ENCODE data around the gene DRD1. TPM values are rescaled to one million over a fixed set of nuclear protein-coding genes. Genes with fewer than 3 reads are reported as not detected.
A peak's percentile ranks its signal among the peaks of the same experiment; 100 is the strongest.

DRD1 gene
- 1 to 10 TPM; 1.6 to 2.3 TPM for total RNA-seq
- polyA plus RNA-seq (ENCODE audit: insufficient read length in 2 of 2): 1 to 10 TPM; 2.3 to 4.3 TPM
- long read RNA-seq, donor 1, full-length matches to known transcripts: 1 of 1 reads
- long read RNA-seq, donor 1, partial matches to known transcripts: 0 of 1 reads
- long read RNA-seq, donor 1, other reads (novel, unspliced or antisense): 0 of 1 reads
- long read RNA-seq, donor 2: 0 reads
- long read RNA-seq, donor 3, full-length matches to known transcripts: 1 of 1 reads
- long read RNA-seq, donor 3, partial matches to known transcripts: 0 of 1 reads
- long read RNA-seq, donor 3, other reads (novel, unspliced or antisense): 0 of 1 reads
- long read RNA-seq, donor 4: 0 reads

DNA sequence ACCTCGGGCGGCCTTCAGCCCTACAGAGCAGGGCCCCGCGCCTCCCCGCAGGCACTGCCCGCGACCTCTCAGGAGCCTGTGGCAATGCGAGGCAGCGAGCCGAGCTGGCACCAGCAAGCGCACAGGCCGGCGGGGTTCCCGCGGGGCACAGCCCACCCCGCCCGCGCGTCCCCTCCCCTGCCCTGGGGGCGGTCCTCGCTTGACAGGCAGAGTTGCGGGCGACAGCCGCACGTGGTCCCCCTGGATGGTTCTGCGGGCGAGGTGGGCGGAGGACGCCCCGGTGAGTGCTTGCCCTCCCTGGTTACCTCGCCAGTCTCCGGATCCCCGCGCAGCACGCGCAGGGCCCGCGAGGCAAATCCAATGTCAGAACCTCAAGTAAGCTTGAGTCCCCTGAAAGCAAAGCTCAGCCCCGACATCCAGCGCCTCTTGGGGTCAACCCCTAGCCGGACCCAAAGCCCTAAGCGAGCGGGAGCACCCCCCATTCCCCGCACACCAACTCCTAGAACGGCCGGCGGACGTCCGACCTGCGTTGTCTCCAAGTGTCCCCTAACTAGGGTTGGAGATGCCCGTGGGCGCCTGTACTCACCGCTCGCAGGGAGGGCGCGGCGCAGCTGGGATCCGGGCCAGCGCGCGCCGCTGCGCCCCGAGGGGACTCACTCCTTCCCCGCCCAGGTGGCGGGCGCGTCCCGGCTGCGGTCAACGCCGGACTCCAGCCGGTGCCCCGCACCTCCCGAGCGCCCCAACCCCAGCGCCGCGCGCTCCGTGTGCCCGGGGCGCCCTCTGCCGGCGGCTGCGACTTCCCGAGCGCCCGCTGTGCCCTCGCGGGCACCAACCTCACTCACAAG lies at the start of gene DRD1:
Gene DRD1, minus strand, starts transcription at position 123 of the 845 bp plus-strand sequence. CDS start 1,083 bp downstream, outside the sequence.
- Histone ChIP-seq H3K4me1 (ENCODE audit: control insufficient read depth, insufficient read depth, low read length) (peaks cover 24% of the 10 kb centered on the region), H3K27ac (ENCODE audit: low read depth, low read length) (no peak within 1 kb of the TSS), H3K4me3 (ENCODE audit: low read depth, low read length) (peak within 1 kb of the TSS; percentile 31), H3K36me3 (ENCODE audit: control insufficient read depth, insufficient read depth, low read length) (no peaks in the 10 kb centered on the region), H3K9me3 (ENCODE audit: control insufficient read depth, insufficient read depth, low read length) (no peaks in the 10 kb centered on the region), H3K27me3 (ENCODE audit: control insufficient read depth, insufficient read depth, low read length) (peaks cover 23% of the 10 kb centered on the region)
- peak in 3 of 6 donors; percentile 48 to 79 (median 75) for DNase-seq (ENCODE audit: low read depth in 4 of 6, low spot score in 6 of 6)
- whole genome bisulfite sequencing (ENCODE audit: insufficient coverage): under 1% methylated on average over 91 of the region's 91 CpGs

DNA sequence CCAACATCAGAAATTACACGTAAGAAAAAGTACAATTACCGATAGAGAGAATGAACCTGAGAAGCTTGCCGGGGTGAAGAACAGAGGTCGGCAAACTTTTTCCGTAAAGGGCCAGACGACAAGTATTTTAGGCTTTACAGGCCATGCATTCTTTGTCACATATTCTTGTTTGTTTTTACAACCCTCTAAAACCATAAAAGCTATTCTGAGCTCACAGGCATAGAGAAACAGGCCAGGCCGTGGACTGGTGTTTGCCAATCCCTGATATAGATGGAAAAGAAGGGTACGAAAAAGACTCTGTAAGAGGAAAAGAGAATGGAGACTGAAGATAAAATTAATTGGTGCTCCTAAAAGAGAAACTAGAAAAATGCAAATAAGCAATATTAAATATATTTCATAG lies 49.7 kb upstream of the DRD1 start:
- no peak for DNase-seq (ENCODE audit: low read depth in 4 of 6, low spot score in 6 of 6)
- 94% methylated on average over 6 of the region's 8 CpGs for WGBS (ENCODE audit: insufficient coverage)
- Histone ChIP-seq H3K27ac (ENCODE audit: low read depth, low read length) (no peak overlapping the region), H3K9me3 (ENCODE audit: control insufficient read depth, insufficient read depth, low read length) (no peaks in the 10 kb centered on the region), H3K36me3 (ENCODE audit: control insufficient read depth, insufficient read depth, low read length) (peaks cover 36% of the 10 kb centered on the region), H3K27me3 (ENCODE audit: control insufficient read depth, insufficient read depth, low read length) (no peaks in the 10 kb centered on the region), H3K4me1 (ENCODE audit: control insufficient read depth, insufficient read depth, low read length) (no peaks in the 10 kb centered on the region), H3K4me3 (ENCODE audit: low read depth, low read length) (no peak overlapping the region)

DNA sequence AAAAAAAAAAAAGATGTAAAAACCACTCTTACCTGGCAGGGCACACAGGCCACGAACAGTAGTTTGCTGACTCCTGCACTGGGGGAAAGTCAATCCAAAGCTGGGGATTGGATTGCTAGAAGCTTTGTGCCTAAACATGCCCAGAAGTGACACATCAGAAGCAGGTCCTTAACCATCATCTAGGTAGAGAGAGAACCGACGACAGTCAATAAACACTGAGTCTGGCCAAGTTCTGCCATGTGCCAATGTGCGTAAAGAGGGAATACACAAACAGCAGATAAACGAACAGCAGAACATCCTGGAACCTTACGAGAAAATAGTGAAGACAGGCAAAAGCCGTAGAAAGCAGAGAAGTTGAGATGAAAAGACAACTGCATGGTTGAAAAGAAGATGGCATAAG lies 49.3 kb upstream of the DRD1 start:
- Histone ChIP-seq H3K36me3 (ENCODE audit: control insufficient read depth, insufficient read depth, low read length) (peaks cover 40% of the 10 kb centered on the region), H3K9me3 (ENCODE audit: control insufficient read depth, insufficient read depth, low read length) (no peaks in the 10 kb centered on the region), H3K4me1 (ENCODE audit: control insufficient read depth, insufficient read depth, low read length) (no peaks in the 10 kb centered on the region), H3K27ac (ENCODE audit: low read depth, low read length) (no peak overlapping the region), H3K27me3 (ENCODE audit: control insufficient read depth, insufficient read depth, low read length) (no peaks in the 10 kb centered on the region), H3K4me3 (ENCODE audit: low read depth, low read length) (no peak overlapping the region)
- 97% methylated on average over 7 of the region's 7 CpGs for WGBS (ENCODE audit: insufficient coverage)
- no peak for DNase-seq (ENCODE audit: low read depth in 4 of 6, low spot score in 6 of 6)

- no peak for DNase-seq (ENCODE audit: low read depth in 4 of 6, low spot score in 6 of 6)
- Histone ChIP-seq H3K9me3 (ENCODE audit: control insufficient read depth, insufficient read depth, low read length) (no peaks in the 10 kb centered on the region), H3K36me3 (ENCODE audit: control insufficient read depth, insufficient read depth, low read length) (peaks cover 42% of the 10 kb centered on the region), H3K4me3 (ENCODE audit: low read depth, low read length) (no peak overlapping the region), H3K27me3 (ENCODE audit: control insufficient read depth, insufficient read depth, low read length) (no peaks in the 10 kb centered on the region), H3K4me1 (ENCODE audit: control insufficient read depth, insufficient read depth, low read length) (no peaks in the 10 kb centered on the region), H3K27ac (ENCODE audit: low read depth, low read length) (no peak overlapping the region)
- no CpG with 5 or more reads among the region's 6 CpGs for WGBS (ENCODE audit: insufficient coverage)
These were observed 47.2 kb upstream of the DRD1 start for GRCh38 chr5:175491223-175491622.

DNA sequence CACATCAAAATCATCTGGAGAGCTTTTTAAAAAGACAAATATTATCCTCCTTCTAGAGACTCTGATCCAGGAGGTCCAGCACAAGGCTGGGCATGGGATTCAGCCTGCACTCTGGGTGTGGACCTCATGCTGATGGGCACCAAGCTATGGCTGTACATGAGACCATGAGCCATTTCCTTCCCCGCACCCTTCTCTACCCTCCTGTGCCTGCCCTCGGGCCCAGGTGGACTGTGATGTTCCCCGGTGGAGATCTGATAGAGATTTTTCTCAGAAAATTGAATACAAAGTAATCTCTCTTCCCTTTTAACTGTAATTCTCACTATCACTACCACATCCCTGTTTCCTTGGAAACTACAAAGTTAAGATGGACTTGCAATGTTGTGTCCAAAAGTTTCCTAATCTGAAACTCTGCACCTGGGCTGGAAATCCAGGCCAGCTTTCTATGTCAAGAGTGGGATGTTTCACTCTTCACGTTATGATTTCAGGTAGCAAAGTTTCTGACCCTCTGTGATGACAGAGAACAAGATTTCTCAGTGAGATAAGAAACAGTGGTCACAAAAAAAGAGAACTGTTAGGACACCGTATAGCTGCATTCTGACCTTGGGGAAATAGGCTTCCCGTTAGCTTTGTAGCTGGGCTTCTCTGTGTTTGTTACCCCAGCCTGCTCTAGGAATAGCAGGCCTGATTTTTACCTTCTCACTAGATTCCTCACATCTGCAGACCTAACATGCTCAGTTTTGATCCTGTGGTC lies 45.9 kb upstream of the DRD1 start:
- no peaks in the 10 kb centered on the region for H3K27me3 ChIP-seq (ENCODE audit: control insufficient read depth, insufficient read depth, low read length)
- H3K4me1 ChIP-seq (ENCODE audit: control insufficient read depth, insufficient read depth, low read length): no peaks in the 10 kb centered on the region
- H3K36me3 ChIP-seq (ENCODE audit: control insufficient read depth, insufficient read depth, low read length): peaks cover 37% of the 10 kb centered on the region
- 83% methylated on average over 1 of the region's 6 CpGs for WGBS (ENCODE audit: insufficient coverage)
- no peak overlapping the region for H3K27ac ChIP-seq (ENCODE audit: low read depth, low read length)
- H3K9me3 ChIP-seq (ENCODE audit: control insufficient read depth, insufficient read depth, low read length): no peaks in the 10 kb centered on the region
- DNase-seq (ENCODE audit: low read depth in 4 of 6, low spot score in 6 of 6): no peak
- no peak overlapping the region for H3K4me3 ChIP-seq (ENCODE audit: low read depth, low read length)

DNA sequence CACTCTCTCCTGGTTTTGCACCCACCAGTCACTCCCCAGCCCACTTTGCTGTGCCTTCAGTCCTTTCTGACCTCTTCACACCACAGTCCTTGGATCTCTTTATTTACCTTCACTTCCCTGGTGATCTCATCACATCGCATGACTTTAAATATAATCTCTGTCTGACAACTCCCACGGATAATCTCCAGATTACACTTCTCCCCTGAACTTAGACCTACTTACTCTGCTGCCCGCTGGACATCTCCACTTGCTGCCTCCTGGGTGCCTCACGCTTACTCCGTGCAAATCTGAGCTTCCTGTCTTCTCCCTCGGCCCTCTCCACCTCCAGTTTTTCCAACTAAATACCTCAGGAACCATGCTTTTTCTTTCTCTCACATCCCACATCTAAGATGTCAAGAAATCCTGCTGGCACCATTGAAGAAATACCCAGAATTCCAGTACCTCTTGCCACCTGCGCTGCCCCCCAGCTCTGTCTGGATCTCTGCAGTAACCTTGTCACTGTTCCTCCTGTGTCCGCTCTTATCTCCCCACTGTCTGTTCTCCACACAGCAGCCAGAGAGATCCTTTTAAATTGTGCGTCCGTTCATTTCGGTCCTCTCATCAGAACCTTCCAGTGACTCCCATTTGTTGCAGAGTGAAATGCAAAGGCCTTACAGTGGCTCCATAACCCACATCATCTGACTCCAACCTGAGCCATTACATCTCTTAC lies 43.7 kb upstream of the DRD1 start:
- no peaks in the 10 kb centered on the region for H3K27me3 ChIP-seq (ENCODE audit: control insufficient read depth, insufficient read depth, low read length)
- no peaks in the 10 kb centered on the region for H3K9me3 ChIP-seq (ENCODE audit: control insufficient read depth, insufficient read depth, low read length)
- H3K36me3 ChIP-seq (ENCODE audit: control insufficient read depth, insufficient read depth, low read length): peaks cover 34% of the 10 kb centered on the region
- no peak for DNase-seq (ENCODE audit: low read depth in 4 of 6, low spot score in 6 of 6)
- no peaks in the 10 kb centered on the region for H3K4me1 ChIP-seq (ENCODE audit: control insufficient read depth, insufficient read depth, low read length)
- H3K27ac ChIP-seq (ENCODE audit: low read depth, low read length): no peak overlapping the region
- 95% methylated on average over 11 of the region's 11 CpGs for WGBS (ENCODE audit: insufficient coverage)
- H3K4me3 ChIP-seq (ENCODE audit: low read depth, low read length): no peak overlapping the region

- no peaks in the 10 kb centered on the region for H3K4me1 ChIP-seq (ENCODE audit: control insufficient read depth, insufficient read depth, low read length)
- no peak overlapping the region for H3K27ac ChIP-seq (ENCODE audit: low read depth, low read length)
- H3K4me3 ChIP-seq (ENCODE audit: low read depth, low read length): no peak overlapping the region
- no peak for DNase-seq (ENCODE audit: low read depth in 4 of 6, low spot score in 6 of 6)
- 82% methylated on average over 4 of the region's 6 CpGs for WGBS (ENCODE audit: insufficient coverage)
- H3K9me3 ChIP-seq (ENCODE audit: control insufficient read depth, insufficient read depth, low read length): no peaks in the 10 kb centered on the region
- no peaks in the 10 kb centered on the region for H3K27me3 ChIP-seq (ENCODE audit: control insufficient read depth, insufficient read depth, low read length)
- H3K36me3 ChIP-seq (ENCODE audit: control insufficient read depth, insufficient read depth, low read length): peaks cover 29% of the 10 kb centered on the region
These were observed 41.6 kb upstream of the DRD1 start for GRCh38 chr5:175485631-175486030.

GRCh38 chr5:175484829-175485228 lies 40.8 kb upstream of the DRD1 start:
- Histone ChIP-seq H3K9me3 (ENCODE audit: control insufficient read depth, insufficient read depth, low read length) (no peaks in the 10 kb centered on the region), H3K36me3 (ENCODE audit: control insufficient read depth, insufficient read depth, low read length) (peaks cover 29% of the 10 kb centered on the region), H3K4me3 (ENCODE audit: low read depth, low read length) (no peak overlapping the region), H3K27ac (ENCODE audit: low read depth, low read length) (no peak overlapping the region), H3K4me1 (ENCODE audit: control insufficient read depth, insufficient read depth, low read length) (peaks cover 4% of the 10 kb centered on the region), H3K27me3 (ENCODE audit: control insufficient read depth, insufficient read depth, low read length) (no peaks in the 10 kb centered on the region)
- DNase-seq (ENCODE audit: low read depth in 4 of 6, low spot score in 6 of 6): no peak
- WGBS (ENCODE audit: insufficient coverage): 100% methylated on average over 2 of the region's 4 CpGs

DNA sequence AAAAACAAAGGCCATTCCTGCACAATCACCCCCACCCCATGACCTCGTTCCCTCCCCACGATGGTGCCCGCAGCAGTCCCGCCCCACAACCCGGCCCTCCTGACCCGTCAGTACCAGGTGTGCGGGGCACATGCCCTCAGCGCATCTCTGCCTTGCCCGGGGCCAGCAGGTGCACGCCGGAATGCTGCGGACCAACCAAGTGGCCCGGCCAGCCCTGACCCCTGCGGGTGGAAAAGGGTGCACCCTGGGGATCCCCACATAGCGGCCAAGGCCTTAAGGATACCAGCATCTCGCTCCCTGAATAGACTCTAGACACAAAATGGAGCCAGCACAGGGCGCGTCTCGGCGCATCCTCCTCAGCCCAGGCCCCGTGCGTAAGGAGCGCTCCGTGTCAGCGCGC lies 40.3 kb upstream of the DRD1 start:
- 95% methylated on average over 26 of the region's 26 CpGs for WGBS (ENCODE audit: insufficient coverage)
- Histone ChIP-seq H3K36me3 (ENCODE audit: control insufficient read depth, insufficient read depth, low read length) (peaks cover 29% of the 10 kb centered on the region), H3K4me1 (ENCODE audit: control insufficient read depth, insufficient read depth, low read length) (peaks cover 9% of the 10 kb centered on the region), H3K9me3 (ENCODE audit: control insufficient read depth, insufficient read depth, low read length) (no peaks in the 10 kb centered on the region), H3K27me3 (ENCODE audit: control insufficient read depth, insufficient read depth, low read length) (no peaks in the 10 kb centered on the region), H3K27ac (ENCODE audit: low read depth, low read length) (no peak overlapping the region), H3K4me3 (ENCODE audit: low read depth, low read length) (no peak overlapping the region)
- DNase-seq (ENCODE audit: low read depth in 4 of 6, low spot score in 6 of 6): no peak
